K562 (cell line): ENCODE data around the gene DPH5. TPM values are rescaled to one million over a fixed set of nuclear protein-coding genes. Genes with fewer than 3 reads are reported as not detected.

Source experiments
- ARID2 ChIP-seq: fragments of 450-650 bp; IDR thresholded peaks from 2 replicates; pipeline ENCODE4 v1.6.1; 2017; ENCODE audit warnings: antibody characterized with exemption, mild to moderate bottlenecking
- CEBPB ChIP-seq: fragments of 450-650 bp; IDR thresholded peaks from 2 replicates; pipeline ENCODE4 v1.6.1; 2016; ENCODE audit warnings: missing genetic modification characterization, missing compliant biosample characterization
- CREB1 ChIP-seq, 2 experiments: sonication (generic) in 1 of 2; formaldehyde crosslinking in 1 of 2; IDR thresholded peaks; 2 replicates each; pipeline versions ENCODE4 v1.6.1 to v1.8.0; 2012 to 2022; ENCODE audit warnings: inconsistent platforms in 1 of 2, mild to moderate bottlenecking in 1 of 2, missing genetic modification reagents in 1 of 2, moderate library complexity in 1 of 2
- DPF2 ChIP-seq: fragments of 450-650 bp; IDR thresholded peaks from 2 replicates; pipeline ENCODE4 v1.6.1; 2016
- GTF2E2 ChIP-seq: fragments of 200-800 bp; sonication (Bioruptor generic); IDR thresholded peaks from 2 replicates; pipeline ENCODE4 v1.6.1; 2016; ENCODE audit warnings: missing genetic modification characterization, missing compliant biosample characterization
- HNRNPLL ChIP-seq: fragments of 200-400 bp; formaldehyde crosslinking; IDR thresholded peaks from 2 replicates; pipeline ENCODE4 v1.6.1; 2017; ENCODE audit warnings: low read length, low read depth, mild to moderate bottlenecking; ENCODE audit not compliant: poor library complexity, severe bottlenecking
- KLF13 ChIP-seq: fragments of 450-650 bp; IDR thresholded peaks from 2 replicates; pipeline ENCODE4 v1.6.1; 2016; ENCODE audit warnings: missing genetic modification characterization, low read depth, mild to moderate bottlenecking, missing compliant biosample characterization, moderate library complexity, borderline replicate concordance
- MGA ChIP-seq: fragments of 450-650 bp; IDR thresholded peaks from 2 replicates; pipeline ENCODE4 v1.6.1; 2016; ENCODE audit warnings: mild to moderate bottlenecking, moderate library complexity
- NRF1 ChIP-seq, 2 experiments: fragments of 450-650 bp; IDR thresholded peaks in 1 of 2; conservative IDR thresholded peaks in 1 of 2; 2 replicates each; pipeline ENCODE4 v1.6.1; 2014; ENCODE audit warnings: mild to moderate bottlenecking in 2 of 2
- SMARCA4 ChIP-seq: fragments of 450-650 bp; IDR thresholded peaks from 2 replicates; pipeline ENCODE4 v1.6.1; 2016
- ZBTB8A ChIP-seq: fragments of 450-650 bp; IDR thresholded peaks from 2 replicates; pipeline ENCODE4 v1.6.1; 2018; ENCODE audit warnings: mild to moderate bottlenecking, moderate library complexity; ENCODE audit not compliant: partially characterized antibody
- ZFP1 ChIP-seq: fragments of 450-650 bp; formaldehyde crosslinking; IDR thresholded peaks from 2 replicates; pipeline ENCODE4 v1.4.0; 2020; ENCODE audit warnings: mild to moderate bottlenecking, mixed read lengths
- ZNF280B ChIP-seq: fragments of 250-450 bp; sonication (Bioruptor Pico); IDR thresholded peaks from 2 replicates; pipeline ENCODE4 v1.5.1; 2021; ENCODE audit warnings: mild to moderate bottlenecking
- ZSCAN29 ChIP-seq: fragments of 450-650 bp; IDR thresholded peaks from 2 replicates; pipeline ENCODE4 v1.6.1; 2017
- polyA plus RNA-seq, 8 experiments: library from polyadenylated mRNA; depleted of rRNA in 4 of 8; stranded (reverse) in 5 of 8; unstranded in 3 of 8; fragments of >200 nt; fragmentation: Nextera tagmentation in 2 of 8; fragmentation: Illumina TruSeq in 1 of 8; extraction: Ambion mirVana in 2 of 8; extraction: Trizol in 1 of 8; gene quantifications; 2 replicates each; pipeline versions ENCODE4 v1.2.1 to v1.2.3, GENCODE V29; 2011 to 2014; ENCODE audit warnings: inconsistent platforms in 1 of 8, missing spikeins in 1 of 8
- total RNA-seq, 7 experiments: library from RNA; depleted of rRNA in 6 of 7; stranded (reverse); fragments of >200 nt in 6 of 7; fragmentation: Illumina TruSeq in 2 of 7; extraction: Trizol in 2 of 7; gene quantifications; 2 replicates each; pipeline versions ENCODE4 v1.2.1 to v1.2.3, GENCODE V29; 2011 to 2021; ENCODE audit warnings: low replicate concordance in 1 of 7

Gene DPH5
- total and polyA plus RNA-seq, 9 of the 15 experiments (the other 6 are each of a cell fraction or from before 2014, with no cell fraction given) = 37.6 to 159 (median 89.7) TPM

- TF ChIP-seq GTF2E2 (tag) (peak; percentile 66; the same call in 1 of the 2 replicates), CEBPB (tag) (peak; percentile 76), SMARCA4 (peak; percentile 47; the same call in 1 of the 2 replicates), ZFP1 (CRISPR knock-in tag) (no peak), MGA (peak; percentile 91), NRF1 (conservative IDR thresholded peaks at IDR 0.05 in 1 of 2, IDR thresholded peaks at IDR 0.05 in 1 of 2) (peak; percentile 33 to 36; a peak in 1 of 4 replicates), CREB1 (IDR thresholded peaks at IDR 0.05) (peak; percentile 60; the same call in 1 of the 2 replicates), CREB1 (CRISPR knock-in tag; IDR thresholded peaks at IDR 0.05) (no peak), ZNF280B (no peak), HNRNPLL (peak; percentile 85), ZBTB8A (no peak), ZSCAN29 (0 out of 2 replicates have a peak, but pooled peaks have one; percentile 46), DPF2 (0 out of 2 replicates have a peak, but pooled peaks have one; percentile 10), KLF13 (tag) (no peak), ARID2 (no peak)
Measured at GRCh38 chr1:101025657-101026429, at the start of gene DPH5 (continued).
